RWPE1 (cell line): ENCODE results near the gene CBX5.

ENCODE experiments used
- CTCF ChIA-PET: fragments of 350-600 bp; sonication (Branson Sonifier 250); formaldehyde crosslinking; extraction: SDS; loops from one replicate; lab custom pipeline; 2021; lab: Yijun Ruan, JAX
- POLR2A ChIA-PET: fragments of 400-600 bp; formaldehyde crosslinking; extraction: SDS; loops from one replicate; lab custom pipeline; 2020; ENCODE audit warnings: antibody characterized with exemption; ENCODE audit not compliant: low non-redundant PET; lab: Yijun Ruan, JAX
- DNase-seq: peaks from one replicate; pipeline ENCODE4 v3.0.0; 2012; ENCODE audit warnings: low spot score
- H3K27ac ChIP-seq: fragments of 450-650 bp; 2 replicates; pipeline ENCODE4 v1.5.1; 2017
- CTCF ChIP-seq: fragments of 450-650 bp; conservative IDR thresholded peaks from 2 replicates; pipeline ENCODE4 v1.5.1; 2017; ENCODE audit warnings: low read depth, mild to moderate bottlenecking

The CBX5 gene

DNA sequence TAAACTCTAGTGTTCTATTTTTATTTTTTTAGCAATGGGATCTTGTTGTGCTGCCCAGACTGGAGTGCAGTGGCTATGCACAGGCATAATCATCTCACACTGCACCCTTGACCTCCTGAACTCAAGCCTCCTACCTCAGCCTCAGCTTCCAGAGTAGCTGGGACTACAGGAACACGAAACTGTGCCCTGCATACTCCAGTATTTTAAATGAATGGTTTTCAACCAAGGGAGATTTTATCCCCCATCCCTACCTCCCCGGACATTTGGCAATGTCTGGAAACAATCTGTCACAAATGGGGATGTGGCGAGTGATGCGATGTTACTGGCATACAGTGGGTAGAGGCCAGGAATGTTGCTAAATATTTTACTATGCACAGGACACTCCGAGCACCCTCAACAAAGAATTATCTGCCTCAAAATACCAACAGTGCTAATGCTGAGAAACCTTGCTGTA is 2.1 kb downstream of the CBX5 start:
- POLR2A ChIA-PET: no interaction called here
- CTCF ChIA-PET: no interaction called here
- DNase-seq: no peak
- no peak for TF ChIP-seq CTCF
- H3K27ac ChIP-seq: peak overlapping the region; percentile 59

GRCh38 chr12:54276368-54276767 is 3.6 kb downstream of the CBX5 start:
- no peak for DNase-seq
- no peak for TF ChIP-seq CTCF
- POLR2A ChIA-PET: interaction anchor here (0.6 kb wide), 1 partner anchor 10 kb away, joined by 3 read pairs; no protein-coding TSS in a partner anchor
- CTCF ChIA-PET: no interaction called here
- no peak overlapping the region for H3K27ac ChIP-seq

- TF ChIP-seq CTCF: no peak
- ChIA-PET POLR2A (no interaction called here), CTCF (interaction anchor here (0.8 kb wide), 1 partner anchor 23 kb away, joined by 4 read pairs; no protein-coding TSS in a partner anchor)
Measured at GRCh38 chr12:54273981-54274380, 5.9 kb downstream of the CBX5 start.

DNA sequence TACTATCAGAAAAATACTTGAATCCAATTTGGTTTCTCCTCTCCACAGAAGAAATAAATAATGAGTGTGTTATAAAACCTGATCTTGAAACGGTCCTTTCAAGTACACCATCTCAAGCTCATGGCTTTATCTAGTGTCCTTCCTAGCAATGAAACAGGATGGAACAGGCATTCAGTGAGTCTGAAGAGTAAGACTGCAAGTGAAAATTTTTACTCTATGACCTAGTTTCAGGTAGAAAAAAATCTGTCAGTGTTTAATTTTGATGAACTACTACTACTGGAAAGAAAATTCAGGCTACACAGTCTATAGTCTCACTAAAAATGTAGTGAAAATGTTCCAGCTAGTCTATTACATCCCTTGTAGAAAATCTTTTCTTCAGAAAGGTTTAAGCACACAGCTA is 7.7 kb downstream of the CBX5 start:
- ChIA-PET CTCF (interaction anchor here (0.6 to 1.0 kb wide), 3 partner anchors 20 to 137 kb away, joined by 3 to 4 read pairs (median 3); no protein-coding TSS in a partner anchor), POLR2A (no interaction called here)
- DNase-seq: no peak
- TF ChIP-seq CTCF: no peak
- no peak overlapping the region for H3K27ac ChIP-seq

More at GRCh38 chr12:54273981-54274380, 5.9 kb downstream of the CBX5 start:
- DNase-seq: no peak
- no peak overlapping the region for H3K27ac ChIP-seq

DNA sequence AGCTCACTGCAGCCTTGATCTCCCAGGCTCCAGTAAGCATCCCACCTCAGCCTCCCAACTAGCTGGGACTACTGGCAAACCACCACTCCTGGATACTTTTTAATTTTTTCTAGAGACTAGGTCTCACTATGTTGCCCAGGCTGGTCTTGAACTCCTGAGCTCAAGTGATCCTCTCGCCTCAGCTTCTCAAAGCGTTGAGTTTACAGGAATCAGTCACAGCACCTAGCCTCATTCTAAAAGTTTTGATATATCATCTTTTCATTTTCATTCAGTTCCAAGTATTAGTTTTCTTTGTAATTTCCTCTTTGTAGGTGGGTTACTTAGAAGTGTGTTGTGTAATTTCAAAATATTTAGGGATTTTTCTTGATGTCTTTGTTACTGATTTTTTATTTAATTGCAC is 9.6 kb downstream of the CBX5 start:
- no peak for TF ChIP-seq CTCF
- POLR2A ChIA-PET: no interaction called here
- CTCF ChIA-PET: no interaction called here

GRCh38 chr12:54266852-54267251 is 13.1 kb downstream of the CBX5 start:
- no peak for DNase-seq
- TF ChIP-seq CTCF: no peak
- POLR2A ChIA-PET: no interaction called here
- no peak overlapping the region for H3K27ac ChIP-seq
- CTCF ChIA-PET: no interaction called here

More for the DNA sequence above, 9.6 kb downstream of the CBX5 start:
- no peak overlapping the region for H3K27ac ChIP-seq
- no peak for DNase-seq
